Stimulated activated effector memory CD8-positive, alpha-beta T cell treated with anti-CD3 and anti-CD28 coated beads, Interleukin-12 subunit alpha, Interleukin-12 subunit beta, amount 100 ng/mL, for 72 hours (primary cell): Measurements from ENCODE around the gene CD28.

Source experiments
- ATAC-seq: fragments of 150-1000 bp; cut with Tn5 transposase; 2 replicates; pipeline ENCODE4 v1.10.0; 2021
- DNase-seq, 2 donors: peaks; one replicate each; pipeline ENCODE4 v3.0.0; 2021 to 2022; ENCODE audit warnings: low spot score in 2 of 2
- H3K27ac Mint-ChIP-seq: one replicate; pipeline ENCODE4 v1.8.0; 2022; ENCODE audit warnings: mild to moderate bottlenecking, mixed read lengths
- H3K36me3 Mint-ChIP-seq: one replicate; pipeline ENCODE4 v1.8.0; 2022; ENCODE audit warnings: mild to moderate bottlenecking, mixed read lengths
- H3K4me1 Mint-ChIP-seq: one replicate; pipeline ENCODE4 v1.8.0; 2022; ENCODE audit warnings: mixed read lengths
- H3K4me3 Mint-ChIP-seq: one replicate; pipeline ENCODE4 v1.8.0; 2022; ENCODE audit warnings: mild to moderate bottlenecking, mixed read lengths
- H3K9me3 Mint-ChIP-seq: one replicate; pipeline ENCODE4 v1.8.0; 2022; ENCODE audit warnings: mixed read lengths

Gene CD28

GRCh38 chr2:203787979-203788378 lies 81.5 kb downstream of the CD28 start:
- no peak overlapping the region for H3K4me3 Mint-ChIP-seq
- no peak for DNase-seq
- no peak for ATAC-seq
- H3K27ac Mint-ChIP-seq = no peak overlapping the region
- H3K4me1 Mint-ChIP-seq = peaks cover 11% of the 10 kb centered on the region
- no peaks in the 10 kb centered on the region for H3K9me3 Mint-ChIP-seq
- no peaks in the 10 kb centered on the region for H3K36me3 Mint-ChIP-seq
